ENCODE data around the gene COL5A2. TPM values are rescaled to one million over a fixed set of nuclear protein-coding genes. Genes with fewer than 3 reads are reported as not detected.

The COL5A2 gene
- total and polyA plus RNA-seq, 12 donors = 5.2 to 46.4 (median 14.5) TPM

DNA sequence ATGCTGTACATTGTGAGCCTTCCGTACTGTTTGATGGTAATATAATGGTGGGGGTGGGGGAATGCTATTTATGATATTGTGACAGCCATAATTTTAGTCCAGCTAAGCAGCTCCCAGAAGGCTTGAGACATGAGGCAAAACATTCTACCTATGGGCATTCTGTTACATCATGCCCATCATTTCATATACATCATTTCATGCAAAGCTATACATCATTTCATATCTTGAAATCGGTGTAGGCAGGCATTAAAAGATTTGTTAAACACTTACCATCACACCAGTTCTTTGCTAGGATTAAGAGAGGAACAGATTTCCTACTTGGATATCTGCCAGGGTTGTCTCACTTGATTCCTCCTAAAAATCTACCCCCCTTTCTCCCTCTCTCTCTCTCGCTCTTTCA, 84.5 kb downstream of the COL5A2 start:
- Histone ChIP-seq H3K36me3 (replicated peaks in 1 of 2) (no peaks in the 10 kb centered on the region), H3K9me3 (replicated peaks in 1 of 3) (no peaks in the 10 kb centered on the region), H3K27me3 (no peaks in the 10 kb centered on the region), H3K4me3 (no peak overlapping the region), H3K4me1 (replicated peaks in 1 of 2) (no peaks in the 10 kb centered on the region), H3K27ac (no peak overlapping the region)
- no peak for DNase-seq
- WGBS, 4 donors = 74 to 87% (median 79%) methylated on average over 3 of the region's 3 CpGs
- intact Hi-C loops (cut with DNase I) = loop anchor here (10.0 kb wide), 2 partner anchors 250 to 310 kb away; no protein-coding TSS in a partner anchor
- TF ChIP-seq POLR2A (IDR thresholded peaks at IDR 0.05) = no peak
- TF ChIP-seq, protein P1, sequence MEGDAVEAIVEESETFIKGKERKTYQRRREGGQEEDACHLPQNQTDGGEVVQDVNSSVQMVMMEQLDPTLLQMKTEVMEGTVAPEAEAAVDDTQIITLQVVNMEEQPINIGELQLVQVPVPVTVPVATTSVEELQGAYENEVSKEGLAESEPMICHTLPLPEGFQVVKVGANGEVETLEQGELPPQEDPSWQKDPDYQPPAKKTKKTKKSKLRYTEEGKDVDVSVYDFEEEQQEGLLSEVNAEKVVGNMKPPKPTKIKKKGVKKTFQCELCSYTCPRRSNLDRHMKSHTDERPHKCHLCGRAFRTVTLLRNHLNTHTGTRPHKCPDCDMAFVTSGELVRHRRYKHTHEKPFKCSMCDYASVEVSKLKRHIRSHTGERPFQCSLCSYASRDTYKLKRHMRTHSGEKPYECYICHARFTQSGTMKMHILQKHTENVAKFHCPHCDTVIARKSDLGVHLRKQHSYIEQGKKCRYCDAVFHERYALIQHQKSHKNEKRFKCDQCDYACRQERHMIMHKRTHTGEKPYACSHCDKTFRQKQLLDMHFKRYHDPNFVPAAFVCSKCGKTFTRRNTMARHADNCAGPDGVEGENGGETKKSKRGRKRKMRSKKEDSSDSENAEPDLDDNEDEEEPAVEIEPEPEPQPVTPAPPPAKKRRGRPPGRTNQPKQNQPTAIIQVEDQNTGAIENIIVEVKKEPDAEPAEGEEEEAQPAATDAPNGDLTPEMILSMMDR (IDR thresholded peaks at IDR 0.05) = no peak

DNA sequence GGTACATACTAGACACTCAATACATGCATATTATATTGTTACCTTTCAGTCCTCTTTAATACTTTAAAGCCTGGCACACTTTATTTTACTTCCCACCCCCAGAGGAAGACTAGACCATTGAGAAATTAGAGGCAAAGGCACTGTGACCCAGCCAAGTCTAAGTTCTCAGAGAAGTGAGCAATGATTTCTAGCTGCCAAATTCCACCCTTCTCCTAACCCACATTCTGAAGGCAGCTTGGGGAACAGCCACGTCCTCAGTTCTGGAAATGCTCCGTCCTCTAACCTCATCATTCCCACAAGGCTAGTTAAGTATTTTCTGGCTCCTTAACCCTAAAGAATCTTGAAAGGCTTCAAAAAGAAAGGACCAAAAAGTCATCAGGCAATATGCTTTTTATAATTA, 86.6 kb downstream of the COL5A2 start:
- TF ChIP-seq, protein P1 (IDR thresholded peaks at IDR 0.05) = no peak
- TF ChIP-seq POLR2A (IDR thresholded peaks at IDR 0.05) = no peak
- H3K4me1 ChIP-seq (replicated peaks in 1 of 2) = no peaks in the 10 kb centered on the region
- H3K27me3 ChIP-seq = no peaks in the 10 kb centered on the region
- H3K36me3 ChIP-seq (replicated peaks in 1 of 2) = no peaks in the 10 kb centered on the region
- DNase-seq = peak in 4 of 7 donors; percentile 10 to 24 (median 16)
- no peak overlapping the region for H3K4me3 ChIP-seq
- 64 to 86% (median 68%) methylated on average over 2 of the region's 2 CpGs for whole genome bisulfite sequencing, 4 donors
- peak overlapping the region in 2 of 5 donors; percentile 9 to 20 for H3K27ac ChIP-seq
- H3K9me3 ChIP-seq (replicated peaks in 1 of 3) = no peaks in the 10 kb centered on the region
- intact Hi-C loops (cut with DNase I) = loop anchor here (5.0 to 10.0 kb wide), 3 partner anchors 252 to 319 kb away; no protein-coding TSS in a partner anchor

DNA sequence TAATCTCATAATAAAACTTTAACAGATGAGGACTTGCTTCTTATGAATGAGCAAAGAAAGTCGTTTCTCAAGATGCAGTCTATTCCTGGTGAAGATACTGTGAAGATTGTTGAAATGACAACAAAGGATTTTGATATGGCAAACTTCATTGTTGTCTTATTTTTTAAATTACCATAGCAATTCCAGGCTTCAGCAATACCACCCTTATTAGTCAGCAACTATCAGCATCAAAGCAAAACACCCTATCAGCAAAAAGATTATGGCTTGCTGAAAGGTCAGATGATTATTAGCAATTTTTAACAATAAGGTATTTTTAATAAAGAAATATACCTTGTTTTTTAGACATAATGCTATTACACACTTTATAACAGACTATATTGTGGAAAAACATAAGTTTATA, 88.3 kb downstream of the COL5A2 start:
- WGBS, 4 donors = 68 to 76% (median 72%) methylated on average over 1 of the region's 1 CpG

DNA sequence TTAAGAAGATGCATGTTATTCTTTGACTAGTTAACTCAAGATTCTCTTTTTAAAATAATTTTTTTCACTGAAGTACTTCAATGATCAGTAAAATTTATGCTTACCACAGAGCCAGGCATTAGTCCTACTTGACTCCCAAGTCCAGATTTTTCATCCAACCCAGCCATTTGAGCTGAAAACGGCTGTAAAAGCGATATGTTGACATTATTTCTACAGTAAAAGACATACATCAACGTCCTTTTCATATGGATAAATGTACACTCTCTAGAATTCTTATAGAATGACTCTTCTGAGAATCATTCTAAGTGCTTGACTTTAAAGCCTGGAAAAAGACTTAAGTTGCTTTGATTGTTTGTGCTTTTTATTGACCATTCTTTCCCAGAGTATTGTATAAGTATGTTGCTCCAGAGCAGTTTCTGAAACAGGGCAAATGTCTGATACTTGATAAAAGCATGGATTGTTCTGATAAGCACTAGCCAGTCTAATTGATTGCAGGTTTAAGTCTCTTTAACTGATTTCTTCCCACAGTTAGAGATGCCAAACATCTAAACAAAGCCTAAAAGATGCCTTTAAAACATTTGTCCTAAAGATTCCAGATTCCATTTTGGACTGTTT, 90.9 kb downstream of the COL5A2 start:
- WGBS, 4 donors = 42 to 63% (median 50%) methylated on average over 3 of the region's 3 CpGs
- DNase-seq = no peak
- Histone ChIP-seq H3K27me3 (no peaks in the 10 kb centered on the region), H3K27ac (no peak overlapping the region), H3K4me1 (replicated peaks in 1 of 2) (peaks cover 0 to 5% of the 10 kb centered on the region in 2 donors), H3K9me3 (replicated peaks in 1 of 3) (no peaks in the 10 kb centered on the region), H3K36me3 (replicated peaks in 1 of 2) (no peaks in the 10 kb centered on the region), H3K4me3 (no peak overlapping the region)
- TF ChIP-seq, protein P1 (IDR thresholded peaks at IDR 0.05) = no peak
- TF ChIP-seq POLR2A (IDR thresholded peaks at IDR 0.05) = no peak
- intact Hi-C loops (cut with DNase I) = no loop called here

More for the DNA sequence above, 88.3 kb downstream of the COL5A2 start:
- H3K4me1 ChIP-seq (replicated peaks in 1 of 2) = peaks cover 0 to 3% of the 10 kb centered on the region in 2 donors
- no peak for DNase-seq
- H3K27me3 ChIP-seq = no peaks in the 10 kb centered on the region
- no peaks in the 10 kb centered on the region for H3K9me3 ChIP-seq (replicated peaks in 1 of 3)
- intact Hi-C loops (cut with DNase I) = loop anchor here (5.0 to 10.0 kb wide), 3 partner anchors 254 to 321 kb away; no protein-coding TSS in a partner anchor
- TF ChIP-seq, protein P1 (IDR thresholded peaks at IDR 0.05) = no peak
- TF ChIP-seq POLR2A (IDR thresholded peaks at IDR 0.05) = no peak
- no peak overlapping the region for H3K4me3 ChIP-seq
- H3K27ac ChIP-seq = no peak overlapping the region
- H3K36me3 ChIP-seq (replicated peaks in 1 of 2) = no peaks in the 10 kb centered on the region

Measured in adrenal gland (tissue), 12 donors.